ENCODE measurements around the gene PPARD. TPM values are rescaled to one million over a fixed set of nuclear protein-coding genes. Genes with fewer than 3 reads are reported as not detected.

PPARD gene
- total RNA-seq, 1 donor from 2014 or later = 15.0 TPM

DNA sequence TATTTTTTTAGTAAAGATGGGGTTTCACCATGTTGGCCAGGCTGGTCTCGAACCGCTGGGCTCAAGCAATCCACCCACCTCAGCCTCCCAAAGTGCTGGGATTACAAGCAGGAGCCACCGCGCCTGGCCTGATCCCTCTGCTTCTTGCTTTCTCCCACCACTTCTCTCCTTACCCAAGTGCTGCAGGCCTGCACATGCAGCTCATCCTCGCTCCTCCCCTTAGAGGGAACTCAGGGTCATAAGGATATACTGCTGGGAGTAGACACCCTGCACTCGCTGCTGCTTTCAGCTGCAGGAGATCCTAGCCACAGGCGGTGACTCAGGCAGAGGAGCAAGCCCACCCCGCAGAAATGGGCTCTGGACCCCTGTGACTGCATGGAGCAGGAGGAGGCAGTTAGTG is 69.7 kb downstream of the PPARD start:
- no peak for DNase-seq (ENCODE audit: low read depth)
- Histone ChIP-seq H3K27me3 (ENCODE audit: control insufficient read depth, insufficient read depth, low read length) (no peaks in the 10 kb centered on the region), H3K36me3 (ENCODE audit: control insufficient read depth, insufficient read depth, low read length) (no peaks in the 10 kb centered on the region), H3K4me3 (ENCODE audit: low read depth, low read length) (no peak overlapping the region)
- TF ChIP-seq, protein P1, sequence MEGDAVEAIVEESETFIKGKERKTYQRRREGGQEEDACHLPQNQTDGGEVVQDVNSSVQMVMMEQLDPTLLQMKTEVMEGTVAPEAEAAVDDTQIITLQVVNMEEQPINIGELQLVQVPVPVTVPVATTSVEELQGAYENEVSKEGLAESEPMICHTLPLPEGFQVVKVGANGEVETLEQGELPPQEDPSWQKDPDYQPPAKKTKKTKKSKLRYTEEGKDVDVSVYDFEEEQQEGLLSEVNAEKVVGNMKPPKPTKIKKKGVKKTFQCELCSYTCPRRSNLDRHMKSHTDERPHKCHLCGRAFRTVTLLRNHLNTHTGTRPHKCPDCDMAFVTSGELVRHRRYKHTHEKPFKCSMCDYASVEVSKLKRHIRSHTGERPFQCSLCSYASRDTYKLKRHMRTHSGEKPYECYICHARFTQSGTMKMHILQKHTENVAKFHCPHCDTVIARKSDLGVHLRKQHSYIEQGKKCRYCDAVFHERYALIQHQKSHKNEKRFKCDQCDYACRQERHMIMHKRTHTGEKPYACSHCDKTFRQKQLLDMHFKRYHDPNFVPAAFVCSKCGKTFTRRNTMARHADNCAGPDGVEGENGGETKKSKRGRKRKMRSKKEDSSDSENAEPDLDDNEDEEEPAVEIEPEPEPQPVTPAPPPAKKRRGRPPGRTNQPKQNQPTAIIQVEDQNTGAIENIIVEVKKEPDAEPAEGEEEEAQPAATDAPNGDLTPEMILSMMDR (IDR thresholded peaks at IDR 0.05; ENCODE audit: insufficient read depth, low read length, poor library complexity, severe bottlenecking) = no peak

DNA sequence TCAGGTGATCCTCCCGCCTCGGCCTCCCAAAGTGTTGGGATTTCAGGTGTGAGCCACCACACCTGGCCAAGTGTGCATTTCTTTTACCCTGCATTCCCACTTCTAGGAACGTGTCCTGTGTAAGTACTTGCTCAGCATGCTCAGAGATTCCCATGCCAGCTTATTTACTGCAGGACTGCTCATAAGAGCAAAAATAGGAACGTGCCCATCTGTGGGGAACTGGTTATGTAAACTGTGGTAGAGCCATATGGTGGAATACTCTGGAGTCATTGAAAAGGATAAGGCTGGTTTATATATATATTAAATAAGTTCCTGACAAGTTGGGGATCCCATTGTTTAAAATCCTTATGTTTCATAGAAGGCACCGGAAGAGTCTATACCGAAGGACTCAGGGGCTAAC is 71.6 kb downstream of the PPARD start:
- no peak overlapping the region for H3K4me3 ChIP-seq (ENCODE audit: low read depth, low read length)
- H3K36me3 ChIP-seq (ENCODE audit: control insufficient read depth, insufficient read depth, low read length) = no peaks in the 10 kb centered on the region
- DNase-seq (ENCODE audit: low read depth) = no peak

DNA sequence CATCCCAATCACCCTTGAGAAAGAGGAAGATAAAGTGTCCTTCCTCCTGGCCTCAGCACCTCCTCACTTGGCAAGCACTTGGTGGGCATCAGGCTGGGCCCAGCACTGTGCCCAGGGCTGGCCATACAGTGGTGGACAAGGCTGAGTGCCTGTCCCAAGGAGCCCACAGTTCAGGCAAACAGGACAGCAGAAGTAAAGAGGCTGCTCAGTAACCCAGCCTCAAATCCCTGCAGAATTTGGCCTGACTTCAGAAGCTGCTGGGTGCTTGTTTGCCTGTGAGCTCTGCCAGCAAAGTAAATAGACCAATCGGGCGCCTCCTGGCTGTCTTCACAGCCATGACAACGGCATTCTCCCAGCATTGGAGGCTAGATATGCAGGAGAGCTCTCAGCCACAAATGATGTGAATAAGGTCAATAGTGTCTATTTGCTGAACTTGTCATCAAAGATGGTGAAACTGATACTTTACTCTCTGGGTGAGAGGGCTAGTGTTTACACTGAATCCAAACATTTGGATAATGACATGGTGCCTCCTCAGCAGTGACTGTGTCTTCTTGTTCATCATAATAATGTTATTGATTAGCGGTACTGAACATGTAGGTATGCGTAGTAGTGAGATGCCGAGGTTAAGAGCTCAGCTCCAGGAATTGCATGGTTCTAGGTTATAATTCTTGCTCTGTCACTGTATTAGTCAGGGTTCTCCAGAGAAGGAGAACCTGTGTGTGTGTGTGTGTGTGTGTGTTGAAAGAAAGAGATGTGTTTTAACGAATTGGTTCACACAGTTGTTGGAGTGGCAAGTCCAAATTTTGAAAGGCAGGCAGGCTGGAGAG is 72.9 kb downstream of the PPARD start:
- H3K27me3 ChIP-seq (ENCODE audit: control insufficient read depth, insufficient read depth, low read length) = no peaks in the 10 kb centered on the region
- no peak overlapping the region for H3K4me3 ChIP-seq (ENCODE audit: low read depth, low read length)
- DNase-seq (ENCODE audit: low read depth) = no peak
- H3K36me3 ChIP-seq (ENCODE audit: control insufficient read depth, insufficient read depth, low read length) = no peaks in the 10 kb centered on the region
- TF ChIP-seq, protein P1 (IDR thresholded peaks at IDR 0.05; ENCODE audit: insufficient read depth, low read length, poor library complexity, severe bottlenecking) = peak; percentile 66

More for the DNA sequence above, 71.6 kb downstream of the PPARD start:
- H3K27me3 ChIP-seq (ENCODE audit: control insufficient read depth, insufficient read depth, low read length) = no peaks in the 10 kb centered on the region
- TF ChIP-seq, protein P1 (IDR thresholded peaks at IDR 0.05; ENCODE audit: insufficient read depth, low read length, poor library complexity, severe bottlenecking) = no peak

DNA sequence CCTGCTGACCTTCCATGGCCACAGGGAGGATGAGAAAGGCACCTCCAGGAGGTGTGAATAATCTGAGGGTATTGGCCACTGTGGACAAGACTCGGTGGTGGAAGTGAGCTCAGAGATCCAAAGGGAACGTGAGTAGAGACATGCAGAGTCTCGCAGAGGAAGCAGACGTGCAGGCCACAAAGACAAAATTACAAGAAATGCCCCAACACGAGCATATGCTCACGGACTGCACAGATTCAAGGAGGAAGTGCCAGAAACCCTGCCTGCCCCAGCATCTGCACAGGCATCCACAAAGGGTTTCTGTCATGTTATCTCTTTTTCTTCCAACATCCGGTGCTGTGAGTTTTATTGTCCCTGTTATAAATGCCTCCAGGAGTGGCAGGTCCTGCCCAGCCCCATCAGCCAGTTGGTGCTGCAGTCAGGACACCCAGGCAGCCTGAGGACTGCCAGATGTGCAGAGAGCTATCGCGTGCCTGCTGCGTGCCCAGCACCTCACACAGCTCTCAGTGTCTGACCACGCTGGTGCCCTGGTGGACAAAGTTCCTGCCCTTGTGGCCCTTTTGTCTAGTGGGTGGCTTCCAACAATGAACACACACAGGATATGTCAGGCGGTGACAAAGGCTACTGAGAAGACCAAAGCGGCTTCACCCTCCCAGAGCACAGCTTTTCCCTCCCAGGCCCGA is 75.8 kb downstream of the PPARD start:
- no peaks in the 10 kb centered on the region for H3K36me3 ChIP-seq (ENCODE audit: control insufficient read depth, insufficient read depth, low read length)
- no peak for DNase-seq (ENCODE audit: low read depth)
- no peak overlapping the region for H3K4me3 ChIP-seq (ENCODE audit: low read depth, low read length)
- H3K27me3 ChIP-seq (ENCODE audit: control insufficient read depth, insufficient read depth, low read length) = no peaks in the 10 kb centered on the region
- TF ChIP-seq, protein P1 (IDR thresholded peaks at IDR 0.05; ENCODE audit: insufficient read depth, low read length, poor library complexity, severe bottlenecking) = no peak

DNA sequence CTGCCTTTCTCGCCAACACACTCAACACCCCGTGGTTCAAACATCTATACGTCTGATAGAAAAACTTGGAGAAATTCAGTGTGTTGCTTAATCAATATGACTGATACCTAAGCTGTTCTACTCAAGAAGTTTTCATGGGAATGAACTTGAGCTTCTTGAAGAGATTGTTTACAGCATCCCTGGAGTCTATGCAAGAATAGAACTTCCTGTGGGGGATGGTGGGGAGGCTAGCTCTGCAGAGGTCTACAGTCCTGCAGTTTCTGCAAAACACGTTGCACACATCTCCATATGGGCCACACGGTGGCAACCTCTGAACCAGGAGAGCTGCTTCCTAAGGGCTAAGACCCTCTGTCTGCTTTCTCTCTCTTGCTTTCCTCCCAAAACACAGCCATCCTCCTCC is 77.1 kb downstream of the PPARD start:
- no peak for DNase-seq (ENCODE audit: low read depth)
- TF ChIP-seq, protein P1 (IDR thresholded peaks at IDR 0.05; ENCODE audit: insufficient read depth, low read length, poor library complexity, severe bottlenecking) = peak; percentile 6
- H3K36me3 ChIP-seq (ENCODE audit: control insufficient read depth, insufficient read depth, low read length) = no peaks in the 10 kb centered on the region
- no peaks in the 10 kb centered on the region for H3K27me3 ChIP-seq (ENCODE audit: control insufficient read depth, insufficient read depth, low read length)
- H3K4me3 ChIP-seq (ENCODE audit: low read depth, low read length) = no peak overlapping the region
